Measurements from ENCODE around the gene INPP1. TPM values are rescaled to one million over a fixed set of nuclear protein-coding genes. Genes with fewer than 3 reads are reported as not detected.
"Not testable (repeated sequence)": the region's sequence is repeated elsewhere in the genome, so short reads cannot be mapped to it uniquely, and the experiment has no call there.

INPP1 gene
- total RNA-seq, 1 donor from 2014 or later, result 15.4 TPM

- DNase-seq (ENCODE audit: low spot score, unreplicated experiment), result no peak
- Mint-ChIP-seq H3K4me3 (ENCODE audit: low read depth) (no peak overlapping the region), H3K36me3 (ENCODE audit: insufficient read depth) (peaks cover 32% of the 10 kb centered on the region), H3K9me3 (ENCODE audit: low read depth) (peaks cover 13% of the 10 kb centered on the region), H3K27ac (no peak overlapping the region), H3K27me3 (no peaks in the 10 kb centered on the region), H3K4me1 (ENCODE audit: low read depth) (peaks cover 4% of the 10 kb centered on the region)
- TF ChIP-seq CTCF (IDR thresholded peaks at IDR 0.05; ENCODE audit: unreplicated experiment), result no peak
Observed at GRCh38 chr2:190304404-190304803, 39.0 kb upstream of the INPP1 start.

GRCh38 chr2:190308031-190308430, 35.4 kb upstream of the INPP1 start:
- DNase-seq (ENCODE audit: low spot score, unreplicated experiment), result no peak
- no peaks in the 10 kb centered on the region for H3K9me3 Mint-ChIP-seq (ENCODE audit: low read depth)
- H3K4me3 Mint-ChIP-seq (ENCODE audit: low read depth), result no peak overlapping the region
- no peak overlapping the region for H3K27ac Mint-ChIP-seq
- no peaks in the 10 kb centered on the region for H3K27me3 Mint-ChIP-seq
- peaks cover 16% of the 10 kb centered on the region for H3K36me3 Mint-ChIP-seq (ENCODE audit: insufficient read depth)
- peaks cover 6% of the 10 kb centered on the region for H3K4me1 Mint-ChIP-seq (ENCODE audit: low read depth)
- no peak for TF ChIP-seq CTCF (IDR thresholded peaks at IDR 0.05; ENCODE audit: unreplicated experiment)

DNA sequence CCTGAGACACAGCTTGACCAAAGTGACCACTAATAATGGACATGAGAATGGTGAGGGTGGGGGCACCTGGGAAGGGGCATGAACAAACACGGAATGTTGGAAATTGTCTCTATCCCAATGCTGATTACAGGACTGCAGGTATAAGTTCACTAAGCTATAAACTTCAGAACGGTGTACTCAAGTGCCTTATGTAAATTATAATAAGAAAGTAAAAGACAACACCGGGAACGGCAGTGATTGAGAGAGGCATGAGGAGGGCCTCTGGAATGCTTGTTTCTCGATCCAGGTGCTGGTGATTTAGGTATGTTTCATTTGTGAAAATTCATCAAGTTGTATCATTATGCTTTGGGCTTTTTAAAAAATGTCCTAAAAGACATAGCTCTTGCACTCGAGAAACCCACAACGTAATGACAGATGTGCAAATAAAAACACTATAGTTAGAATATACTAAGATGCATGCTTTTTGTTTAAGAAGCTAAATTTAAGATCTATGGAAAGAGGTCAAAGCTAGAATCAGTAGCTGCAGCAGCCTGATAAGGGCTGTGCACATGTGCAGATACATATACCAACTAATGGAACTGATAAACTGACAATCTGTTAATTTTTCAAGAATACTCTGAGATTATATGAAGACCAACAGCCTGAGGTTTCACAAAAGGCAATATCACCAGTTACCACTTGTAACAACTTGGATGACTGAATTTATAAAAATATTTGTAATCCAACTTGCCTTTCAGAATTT, 31.3 kb upstream of the INPP1 start:
- Mint-ChIP-seq H3K27ac (peak overlapping the region; percentile 25), H3K27me3 (no peaks in the 10 kb centered on the region), H3K4me3 (ENCODE audit: low read depth) (no peak overlapping the region), H3K9me3 (ENCODE audit: low read depth) (no peaks in the 10 kb centered on the region), H3K36me3 (ENCODE audit: insufficient read depth) (peaks cover 10% of the 10 kb centered on the region), H3K4me1 (ENCODE audit: low read depth) (peaks cover 12% of the 10 kb centered on the region)
- no peak for TF ChIP-seq CTCF (IDR thresholded peaks at IDR 0.05; ENCODE audit: unreplicated experiment)
- no peak for DNase-seq (ENCODE audit: low spot score, unreplicated experiment)

DNA sequence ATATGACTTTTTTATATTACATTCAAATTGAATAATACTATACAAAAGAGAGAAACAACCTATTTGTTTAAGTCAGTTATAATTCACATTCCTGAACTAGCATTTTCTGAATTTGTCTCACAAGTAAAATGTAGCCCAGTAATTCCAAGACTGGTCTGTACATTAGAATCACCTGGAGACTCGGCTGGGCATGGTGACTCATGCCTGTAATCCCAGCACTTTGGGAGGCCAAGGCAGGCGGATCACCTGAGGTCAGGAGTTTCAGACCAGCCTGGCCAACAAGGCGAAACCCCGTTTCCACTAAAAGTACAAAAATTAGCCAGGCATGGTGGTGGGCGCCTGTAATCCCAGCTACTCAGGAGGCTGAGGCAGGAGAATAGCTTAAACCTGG, 30.8 kb upstream of the INPP1 start:
- DNase-seq (ENCODE audit: low spot score, unreplicated experiment); H3K36me3 Mint-ChIP-seq (ENCODE audit: insufficient read depth); H3K4me3 Mint-ChIP-seq (ENCODE audit: low read depth); H3K27ac Mint-ChIP-seq; H3K27me3 Mint-ChIP-seq; H3K9me3 Mint-ChIP-seq (ENCODE audit: low read depth): not testable (repeated sequence)
- peaks cover 15% of the 10 kb centered on the region for H3K4me1 Mint-ChIP-seq (ENCODE audit: low read depth)

DNA sequence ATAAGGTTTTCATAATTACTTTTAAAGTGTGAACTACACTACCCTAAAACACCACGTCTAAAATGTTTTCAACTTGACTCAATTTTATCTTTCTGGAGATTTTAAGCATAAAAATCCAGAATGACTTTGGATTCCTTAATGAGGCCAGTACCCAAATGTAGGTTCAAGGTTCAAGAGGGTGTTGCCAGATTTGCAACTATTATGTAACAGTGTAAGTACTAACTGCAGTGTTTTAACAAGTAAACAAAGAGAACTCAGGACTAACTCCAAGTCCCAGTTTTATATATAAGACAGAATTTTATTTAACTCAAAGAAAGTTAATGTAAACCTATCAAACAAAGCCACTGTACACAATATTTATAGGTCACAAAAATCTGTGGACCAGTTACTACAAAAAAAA, 29.5 kb upstream of the INPP1 start:
- no peak overlapping the region for H3K27ac Mint-ChIP-seq
- H3K36me3 Mint-ChIP-seq (ENCODE audit: insufficient read depth), result peaks cover 6% of the 10 kb centered on the region
- no peaks in the 10 kb centered on the region for H3K27me3 Mint-ChIP-seq
- TF ChIP-seq CTCF (IDR thresholded peaks at IDR 0.05; ENCODE audit: unreplicated experiment), result no peak
- H3K4me1 Mint-ChIP-seq (ENCODE audit: low read depth), result peaks cover 21% of the 10 kb centered on the region
- no peaks in the 10 kb centered on the region for H3K9me3 Mint-ChIP-seq (ENCODE audit: low read depth)
- H3K4me3 Mint-ChIP-seq (ENCODE audit: low read depth), result no peak overlapping the region
- DNase-seq (ENCODE audit: low spot score, unreplicated experiment), result no peak

- Mint-ChIP-seq H3K27me3 (no peaks in the 10 kb centered on the region), H3K4me1 (ENCODE audit: low read depth) (peaks cover 23% of the 10 kb centered on the region), H3K9me3 (ENCODE audit: low read depth) (no peaks in the 10 kb centered on the region), H3K4me3 (ENCODE audit: low read depth) (no peak overlapping the region), H3K27ac (peak overlapping the region; percentile 1), H3K36me3 (ENCODE audit: insufficient read depth) (peaks cover 1% of the 10 kb centered on the region)
- DNase-seq (ENCODE audit: low spot score, unreplicated experiment), result no peak
- TF ChIP-seq CTCF (IDR thresholded peaks at IDR 0.05; ENCODE audit: unreplicated experiment), result no peak
Observed at GRCh38 chr2:190315273-190315672, 28.1 kb upstream of the INPP1 start.

Data from progenitor cell of endocrine pancreas (in vitro differentiated cells).